GM12801 (cell line): ENCODE measurements around the gene KBTBD12.

ENCODE experiments used
- CTCF ChIP-seq: IDR thresholded peaks from one replicate; pipeline ENCODE4 v1.5.1; 2011; ENCODE audit warnings: control low read depth; ENCODE audit not compliant: insufficient read length; ENCODE audit errors: extremely low read depth

KBTBD12 gene

DNA sequence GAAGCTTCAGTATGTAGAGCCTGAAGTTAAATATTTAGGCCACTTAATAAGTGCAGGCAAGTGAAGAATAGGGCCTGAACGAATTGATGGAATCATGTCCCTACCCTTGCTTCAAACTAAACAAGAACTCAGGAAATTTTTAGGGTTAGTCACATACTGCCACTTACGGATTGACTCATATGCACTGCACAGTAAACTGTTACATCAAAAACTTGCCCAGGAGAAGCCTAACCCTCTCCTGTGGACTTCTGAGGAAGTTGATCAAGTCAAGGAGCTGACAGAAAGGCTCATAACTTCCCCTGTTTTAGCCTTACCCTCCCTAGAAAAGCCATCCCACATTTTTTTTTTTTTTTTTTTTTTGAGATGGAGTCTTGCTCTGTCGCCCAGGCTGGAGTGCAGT is 20.6 kb upstream of the KBTBD12 start:
- no peak for TF ChIP-seq CTCF

DNA sequence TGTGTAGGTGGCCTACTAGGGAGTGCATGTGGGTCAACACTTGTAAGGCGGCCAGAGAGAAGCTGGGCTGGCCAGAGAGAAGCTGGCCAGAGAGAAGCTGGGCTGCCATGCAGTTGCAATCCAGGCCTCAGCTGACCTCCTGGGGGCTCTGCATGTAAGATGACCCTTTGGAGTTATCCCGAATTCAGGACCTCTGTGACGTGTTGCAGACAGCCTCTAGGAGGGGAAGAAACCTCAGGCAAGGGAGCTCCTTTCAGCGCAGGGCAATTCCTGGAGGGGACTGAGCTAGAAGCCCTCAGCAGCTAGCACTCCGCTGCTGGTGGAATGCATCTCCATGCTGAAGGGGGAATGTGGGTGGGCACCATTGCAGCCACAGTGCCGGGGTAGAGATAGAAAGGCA is 15.8 kb upstream of the KBTBD12 start:
- no peak for TF ChIP-seq CTCF

GRCh38 chr3:127899766-127900165 is 15.3 kb upstream of the KBTBD12 start:
- TF ChIP-seq CTCF: no peak

DNA sequence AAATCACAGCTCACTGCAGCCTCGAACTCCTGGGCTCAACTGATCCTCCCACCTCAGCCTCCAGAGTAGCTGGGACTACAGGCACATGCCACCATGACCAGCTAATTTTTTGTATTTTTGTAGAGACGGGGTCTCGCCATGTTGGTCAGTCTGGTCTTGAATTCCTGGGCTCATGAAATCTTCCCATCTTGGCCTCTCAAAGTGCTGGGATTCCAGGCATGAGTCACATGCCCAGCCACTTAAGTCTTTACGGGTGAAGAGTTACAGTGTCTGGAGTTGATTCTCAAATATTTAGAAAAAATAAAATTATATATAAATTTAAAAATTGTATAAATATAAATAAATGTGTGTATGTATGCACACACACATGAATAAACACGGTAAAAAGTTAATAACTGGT is 14.5 kb upstream of the KBTBD12 start:
- TF ChIP-seq CTCF: no peak

GRCh38 chr3:127902486-127902885 is 12.5 kb upstream of the KBTBD12 start:
- no peak for TF ChIP-seq CTCF

DNA sequence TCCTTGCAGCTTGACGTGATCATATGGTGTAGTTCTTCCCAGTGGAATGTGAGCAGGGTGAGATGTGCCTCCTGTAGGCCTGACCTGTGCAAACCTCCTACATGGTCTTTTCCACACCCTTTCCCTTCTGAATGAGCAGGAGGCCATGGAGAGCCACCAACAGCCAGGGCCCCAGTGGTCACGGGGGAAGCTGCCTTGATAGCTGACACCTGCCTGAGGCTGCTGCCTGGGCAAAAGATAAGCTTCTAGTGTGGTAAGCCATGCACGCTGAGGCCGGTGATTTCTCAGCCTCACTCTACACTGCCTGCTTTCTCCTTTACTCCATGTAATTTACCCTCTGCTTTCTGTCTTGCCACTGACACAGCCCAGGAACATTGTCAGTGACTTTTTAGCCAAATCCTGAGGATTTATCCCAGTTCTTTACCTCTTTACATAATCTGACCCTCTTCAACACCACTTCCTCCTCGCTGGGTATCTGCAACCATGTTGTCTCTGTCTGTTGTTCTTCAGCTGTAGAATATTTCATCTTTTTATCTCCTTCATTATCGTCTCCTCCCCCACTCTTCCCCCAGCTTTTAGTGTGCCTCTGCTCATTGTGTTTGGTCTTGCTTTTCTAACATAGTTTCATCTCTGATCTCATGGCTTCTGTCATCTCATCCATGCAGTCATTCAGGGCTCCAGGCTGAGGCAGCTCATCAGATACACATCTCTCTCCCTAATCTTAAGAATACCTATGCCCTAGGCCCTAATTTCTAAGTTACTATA is 11.2 kb upstream of the KBTBD12 start:
- TF ChIP-seq CTCF: no peak

DNA sequence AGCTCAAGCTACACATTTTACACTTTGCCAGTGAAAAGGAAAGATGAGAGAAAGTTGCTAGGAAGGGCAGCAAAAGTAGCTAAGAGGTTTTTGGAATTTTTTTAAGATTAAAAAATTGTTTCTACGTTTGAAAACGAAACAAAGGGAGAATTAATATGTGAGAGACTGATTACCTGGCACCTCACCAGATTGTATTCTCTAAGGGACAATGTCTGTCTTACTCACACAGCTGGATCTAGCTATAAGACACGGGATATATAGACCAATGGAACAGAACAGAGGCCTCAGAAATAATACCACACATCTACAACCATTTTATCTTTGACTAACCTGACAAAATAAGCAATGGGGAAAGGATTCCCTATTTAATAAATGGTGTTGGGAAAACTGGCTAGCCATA is 9.5 kb upstream of the KBTBD12 start:
- TF ChIP-seq CTCF: no peak
